Esophagus muscularis mucosa (tissue), 4 donors: ENCODE measurements around the gene DHX30.

Experiments used
- EP300 ChIP-seq: sonication (generic); formaldehyde crosslinking; IDR thresholded peaks from one replicate; pipeline ENCODE4 v1.6.1; 2017; ENCODE audit warnings: antibody characterized with exemption
- POLR2A ChIP-seq: fragments of 450-650 bp; IDR thresholded peaks from one replicate; pipeline ENCODE4 v1.6.1; 2017; ENCODE audit warnings: antibody characterized with exemption, moderate library complexity, mild to moderate bottlenecking, low read depth
- POLR2AphosphoS5 ChIP-seq, 2 donors: sonication (generic); formaldehyde crosslinking; IDR thresholded peaks; one replicate each; pipeline ENCODE4 v1.6.1; 2017; ENCODE audit warnings: antibody characterized with exemption in 2 of 2
- TF ChIP-seq, protein P1 (sequence below), 3 experiments: fragments of 200-600 bp in 2 of 3; fragments of 450-650 bp in 1 of 3; sonication (generic) in 2 of 3; IDR thresholded peaks; one replicate each; pipeline ENCODE4 v1.5.1; 2017 to 2019; ENCODE audit warnings: antibody characterized with exemption in 3 of 3, mild to moderate bottlenecking in 2 of 3, moderate library complexity in 1 of 3

DNA sequence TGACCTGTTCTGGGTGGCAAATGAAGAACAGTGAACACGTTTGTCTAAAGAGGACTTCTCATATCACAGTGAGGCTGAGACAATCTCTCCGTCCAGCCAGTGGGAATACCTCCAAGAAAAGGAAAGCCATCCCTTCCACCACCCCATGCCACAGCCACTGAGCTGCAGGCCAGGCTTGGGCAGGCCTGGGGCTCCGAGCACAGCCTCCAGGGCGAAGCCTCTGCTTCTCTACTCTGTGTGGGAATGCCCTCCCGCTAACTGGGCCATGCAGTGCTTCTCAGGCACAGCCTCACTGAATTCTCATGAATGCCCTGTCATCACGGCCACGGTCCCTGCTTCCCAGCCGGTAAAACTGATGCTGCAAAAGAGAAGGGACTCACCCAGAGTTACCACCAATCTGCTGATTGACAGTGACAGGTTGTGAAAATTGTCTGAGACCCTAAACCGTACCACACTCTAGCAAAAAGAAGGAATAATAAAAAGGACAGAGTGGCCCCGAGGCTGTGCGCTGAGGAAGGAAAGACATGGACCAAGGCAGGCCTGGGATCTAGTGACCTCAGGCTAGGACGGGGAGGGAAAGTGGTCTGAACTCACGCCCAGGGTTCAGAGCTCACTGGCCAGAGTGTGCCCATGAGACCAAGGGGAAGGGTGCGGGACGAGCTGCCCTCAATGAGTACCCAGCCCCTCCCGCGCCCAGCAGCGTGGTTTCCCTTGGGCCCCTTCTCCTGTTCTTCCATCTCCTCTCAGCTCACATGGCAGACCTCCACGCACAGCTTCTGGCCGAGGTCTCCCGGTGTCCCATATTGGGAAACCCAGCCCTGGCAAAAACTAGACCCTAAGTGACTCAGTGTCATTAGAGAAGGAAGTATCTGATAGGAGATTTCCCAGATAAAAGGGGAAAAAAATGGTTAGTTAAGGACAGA, 52.8 kb downstream of the DHX30 start:
- TF ChIP-seq, protein P1, sequence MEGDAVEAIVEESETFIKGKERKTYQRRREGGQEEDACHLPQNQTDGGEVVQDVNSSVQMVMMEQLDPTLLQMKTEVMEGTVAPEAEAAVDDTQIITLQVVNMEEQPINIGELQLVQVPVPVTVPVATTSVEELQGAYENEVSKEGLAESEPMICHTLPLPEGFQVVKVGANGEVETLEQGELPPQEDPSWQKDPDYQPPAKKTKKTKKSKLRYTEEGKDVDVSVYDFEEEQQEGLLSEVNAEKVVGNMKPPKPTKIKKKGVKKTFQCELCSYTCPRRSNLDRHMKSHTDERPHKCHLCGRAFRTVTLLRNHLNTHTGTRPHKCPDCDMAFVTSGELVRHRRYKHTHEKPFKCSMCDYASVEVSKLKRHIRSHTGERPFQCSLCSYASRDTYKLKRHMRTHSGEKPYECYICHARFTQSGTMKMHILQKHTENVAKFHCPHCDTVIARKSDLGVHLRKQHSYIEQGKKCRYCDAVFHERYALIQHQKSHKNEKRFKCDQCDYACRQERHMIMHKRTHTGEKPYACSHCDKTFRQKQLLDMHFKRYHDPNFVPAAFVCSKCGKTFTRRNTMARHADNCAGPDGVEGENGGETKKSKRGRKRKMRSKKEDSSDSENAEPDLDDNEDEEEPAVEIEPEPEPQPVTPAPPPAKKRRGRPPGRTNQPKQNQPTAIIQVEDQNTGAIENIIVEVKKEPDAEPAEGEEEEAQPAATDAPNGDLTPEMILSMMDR (IDR thresholded peaks at IDR 0.05) = no peak
- TF ChIP-seq POLR2A (no peak), EP300 (no peak), POLR2AphosphoS5 (IDR thresholded peaks at IDR 0.05) (no peak)
